ENCODE data around the gene RBMS1. TPM values are rescaled to one million over a fixed set of nuclear protein-coding genes. Genes with fewer than 3 reads are reported as not detected.

Gene RBMS1
- total RNA-seq, 1 experiment from 2014 or later, result 49.9 TPM

- DNase-seq (ENCODE audit: low read depth), result peak; percentile 94
Observed at GRCh38 chr2:160308915-160309314, 184.7 kb downstream of the RBMS1 start.

DNA sequence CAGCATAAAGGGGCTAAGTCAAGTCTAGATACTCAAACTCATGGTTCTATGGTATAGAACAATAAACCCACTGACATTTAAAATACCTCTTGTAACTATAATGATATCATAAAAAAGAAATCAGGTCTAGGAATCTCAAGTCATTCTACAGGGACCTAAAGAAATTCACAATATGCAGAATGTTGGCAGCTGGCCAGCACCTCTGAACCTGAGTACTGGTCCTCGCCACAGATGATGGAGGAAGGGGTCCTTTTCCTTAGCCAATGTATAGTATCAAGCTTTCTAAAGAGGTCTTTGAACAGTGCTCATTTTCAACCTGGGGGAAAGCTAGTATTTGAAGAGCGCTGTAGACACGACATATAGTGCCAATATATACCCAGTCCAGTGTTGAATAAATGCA lies 185.1 kb downstream of the RBMS1 start:
- no peak for DNase-seq (ENCODE audit: low read depth)

DNA sequence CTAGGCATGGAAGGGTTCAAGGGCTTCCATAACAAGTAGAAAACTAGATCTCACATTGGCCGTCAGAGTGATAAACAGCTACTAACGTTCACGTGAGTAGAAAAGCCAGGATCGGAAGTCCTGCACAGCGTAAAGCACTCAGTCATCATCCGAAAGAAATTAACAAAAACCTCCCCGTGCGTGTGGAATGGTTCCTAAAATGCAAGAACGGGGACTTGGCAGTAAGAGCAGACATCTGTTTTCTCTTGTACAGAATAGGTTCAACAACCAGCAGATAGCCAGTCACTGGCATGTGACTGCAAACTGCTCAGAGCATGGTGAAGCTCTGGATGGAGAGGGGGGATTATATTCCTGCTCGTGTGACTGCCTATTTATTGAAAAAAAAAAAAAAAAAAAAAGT lies 186.6 kb downstream of the RBMS1 start:
- DNase-seq (ENCODE audit: low read depth), result no peak

DNA sequence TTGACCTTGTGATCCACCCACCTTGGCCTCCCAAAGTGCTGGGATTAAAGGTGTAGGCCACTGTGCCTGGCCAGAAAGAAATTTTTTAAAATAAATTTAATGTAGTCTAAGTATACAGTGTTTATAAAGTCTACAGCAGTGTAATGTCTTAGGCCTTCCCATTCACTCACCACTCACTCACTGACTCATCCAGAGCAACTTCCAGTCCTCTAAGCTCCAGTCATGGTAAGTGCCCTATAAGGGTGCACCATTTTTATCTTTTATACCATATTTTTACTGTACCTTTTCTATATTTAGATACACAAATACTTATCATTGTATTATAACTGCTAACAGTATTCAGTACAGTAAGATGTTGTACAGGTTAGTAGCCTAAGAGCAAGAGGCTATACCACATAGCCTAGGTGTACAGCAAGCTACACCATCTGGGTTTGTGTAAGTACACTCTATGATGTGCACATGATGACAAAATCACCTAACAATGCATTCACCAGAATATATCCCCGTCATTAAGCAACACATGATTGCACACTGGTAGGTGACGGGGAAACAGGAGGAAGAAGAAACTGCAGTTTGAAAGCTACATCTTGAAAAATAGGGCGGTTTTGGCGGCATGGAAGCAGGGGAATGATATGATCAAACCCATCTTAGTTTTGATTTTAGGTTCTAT lies 188.4 kb downstream of the RBMS1 start:
- DNase-seq (ENCODE audit: low read depth), result peak; percentile 72

GRCh38 chr2:160303527-160303926 lies 190.1 kb downstream of the RBMS1 start:
- no peak for DNase-seq (ENCODE audit: low read depth)

- no peak for DNase-seq (ENCODE audit: low read depth)
Observed at GRCh38 chr2:160303076-160303475, 190.5 kb downstream of the RBMS1 start.

DNA sequence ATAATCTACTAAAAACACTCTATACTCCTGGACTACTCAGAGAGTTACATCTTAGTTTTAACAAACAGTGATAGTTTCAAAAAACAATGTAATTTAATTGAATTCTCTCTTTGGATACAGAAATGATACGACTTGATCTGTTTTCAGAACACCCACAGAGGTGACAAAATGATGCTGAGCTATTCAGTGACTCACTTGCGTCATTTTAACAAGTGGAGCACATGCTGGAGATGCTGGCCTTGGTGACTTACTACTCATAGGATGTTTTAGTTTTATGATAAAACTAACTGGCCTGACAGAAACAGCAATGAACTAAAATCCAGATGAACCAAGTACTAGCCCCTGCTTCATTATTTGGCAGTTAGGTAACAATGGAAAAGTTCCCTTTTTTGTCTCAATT lies 192.2 kb downstream of the RBMS1 start:
- no peak for DNase-seq (ENCODE audit: low read depth)

- no peak for DNase-seq (ENCODE audit: low read depth)
Observed at GRCh38 chr2:160300203-160300602, 193.4 kb downstream of the RBMS1 start.

DNA sequence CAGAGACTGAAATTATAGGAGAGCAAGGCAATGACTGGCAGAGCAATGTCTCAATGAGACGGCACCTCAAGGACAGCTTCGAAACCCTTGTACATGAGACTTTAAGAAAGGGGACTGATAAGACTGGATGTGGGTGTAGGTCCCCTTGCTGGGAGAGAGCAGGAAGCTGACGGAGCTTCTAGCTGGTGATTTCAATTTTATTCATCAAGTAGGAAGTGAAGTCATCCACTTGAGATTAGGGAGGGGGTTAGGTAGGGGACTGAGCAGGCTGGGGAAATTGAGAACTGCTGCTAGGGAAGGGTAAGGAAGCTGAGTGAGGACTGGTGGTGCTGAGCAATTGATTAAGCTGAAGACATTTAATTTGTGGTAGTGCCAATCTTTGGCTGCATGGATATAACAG lies 194.1 kb downstream of the RBMS1 start:
- peak; percentile 88 for DNase-seq (ENCODE audit: low read depth)

DNA sequence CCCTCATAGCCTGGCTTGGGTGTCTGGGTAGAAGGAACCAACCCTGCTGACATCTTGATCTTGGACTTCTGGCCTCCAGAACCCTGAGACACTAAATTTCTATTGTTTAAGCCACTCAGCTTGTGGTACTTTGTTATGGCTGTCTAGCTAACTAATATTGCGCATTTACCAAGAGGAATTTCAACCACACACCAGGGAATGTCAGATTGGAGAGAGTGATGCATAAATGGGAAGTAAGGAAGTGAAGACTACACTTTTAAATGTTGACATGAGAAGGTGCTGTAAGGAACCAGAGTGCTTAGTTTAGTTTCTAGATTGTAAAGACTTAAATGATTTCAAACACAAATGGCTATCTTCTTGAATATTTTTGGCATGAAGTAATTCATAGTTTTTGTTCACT lies 194.6 kb downstream of the RBMS1 start:
- DNase-seq (ENCODE audit: low read depth), result peak; percentile 23

- no peak for DNase-seq (ENCODE audit: low read depth)
Observed at GRCh38 chr2:160295519-160296207, 197.9 kb downstream of the RBMS1 start.

- no peak for DNase-seq (ENCODE audit: low read depth)
Observed at GRCh38 chr2:160294889-160295288, 198.7 kb downstream of the RBMS1 start.

DNA sequence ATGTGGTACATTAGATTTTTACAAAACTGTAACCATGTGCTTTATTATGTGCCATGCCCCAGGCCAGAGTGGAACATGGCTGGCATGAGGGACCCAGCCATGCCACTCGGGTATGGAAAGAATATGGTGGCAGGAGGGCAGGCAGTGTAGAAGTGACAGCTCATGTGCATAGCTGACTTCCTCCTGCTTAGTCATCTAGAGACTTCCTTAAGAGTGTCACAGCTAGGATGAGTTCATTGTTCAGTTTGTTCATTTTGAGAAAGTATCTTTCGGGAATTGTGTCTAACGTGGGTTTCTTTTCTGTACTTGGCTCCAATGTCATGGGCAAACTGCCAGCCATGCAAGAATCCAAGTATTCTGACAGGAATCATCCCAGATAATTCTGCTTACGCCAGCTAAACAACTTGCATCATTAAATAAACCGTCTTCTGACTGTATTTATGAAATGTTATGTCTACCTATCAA lies 199.2 kb downstream of the RBMS1 start:
- peak; percentile 79 for DNase-seq (ENCODE audit: low read depth)

DNA sequence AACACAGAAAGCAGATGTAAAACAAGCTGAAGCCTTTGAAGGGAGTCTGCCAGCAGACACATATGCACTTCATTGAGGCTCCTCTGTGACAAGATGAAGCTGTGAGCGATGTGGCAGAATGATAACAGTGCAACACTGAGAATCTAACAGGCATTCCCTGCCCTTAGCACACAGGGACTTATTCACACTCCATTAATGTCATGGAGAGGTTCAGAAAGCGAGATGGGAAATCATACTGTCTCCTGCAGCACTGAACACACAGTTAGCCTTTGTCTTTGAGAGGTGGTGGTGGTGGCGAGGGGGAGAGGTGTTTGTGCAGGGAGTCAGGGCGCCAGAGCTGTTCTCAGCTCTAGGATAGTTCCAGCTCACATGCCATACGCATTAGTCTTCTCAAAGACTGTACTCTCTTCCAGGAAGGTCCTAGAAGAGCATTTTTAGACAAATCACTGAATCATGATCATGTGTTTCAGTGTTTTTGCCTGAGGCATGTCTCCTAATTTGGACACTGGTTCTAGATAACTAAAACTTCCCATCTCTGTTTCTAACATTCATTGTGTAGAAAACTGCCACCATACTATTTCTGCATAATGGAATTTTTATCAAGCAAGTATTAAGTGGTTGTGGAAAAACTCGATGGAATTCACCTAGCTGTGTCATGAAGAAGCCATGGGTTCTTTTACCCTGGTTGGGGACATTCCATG lies 200.1 kb downstream of the RBMS1 start:
- peak; percentile 79 for DNase-seq (ENCODE audit: low read depth)

GRCh38 chr2:160292225-160292624 lies 201.4 kb downstream of the RBMS1 start:
- no peak for DNase-seq (ENCODE audit: low read depth)

DNA sequence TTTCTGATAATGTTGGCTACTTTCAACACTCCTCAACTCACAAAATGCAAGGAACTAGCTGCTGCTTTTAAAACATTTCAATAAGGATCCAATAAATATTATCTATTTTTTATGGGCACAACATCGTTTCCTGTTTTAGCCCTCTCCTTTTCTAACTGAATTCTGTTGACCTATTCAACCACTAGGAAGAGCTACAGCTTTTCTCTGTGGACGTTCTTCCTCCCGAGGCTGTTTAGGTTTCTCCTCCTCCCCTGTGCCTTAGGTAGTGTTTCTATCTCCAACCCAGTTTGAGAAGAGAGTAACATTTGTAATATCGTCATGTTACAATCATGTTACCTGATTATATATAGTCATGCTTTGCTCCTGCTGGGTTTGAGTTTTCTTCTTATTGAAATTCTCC lies 202.2 kb downstream of the RBMS1 start:
- no peak for DNase-seq (ENCODE audit: low read depth)

GRCh38 chr2:160290598-160290997 lies 203.0 kb downstream of the RBMS1 start:
- no peak for DNase-seq (ENCODE audit: low read depth)

- DNase-seq (ENCODE audit: low read depth), result no peak
Observed at GRCh38 chr2:160289831-160290230, 203.8 kb downstream of the RBMS1 start.

- no peak for DNase-seq (ENCODE audit: low read depth)
Observed at GRCh38 chr2:160289126-160289525, 204.5 kb downstream of the RBMS1 start.

DNA sequence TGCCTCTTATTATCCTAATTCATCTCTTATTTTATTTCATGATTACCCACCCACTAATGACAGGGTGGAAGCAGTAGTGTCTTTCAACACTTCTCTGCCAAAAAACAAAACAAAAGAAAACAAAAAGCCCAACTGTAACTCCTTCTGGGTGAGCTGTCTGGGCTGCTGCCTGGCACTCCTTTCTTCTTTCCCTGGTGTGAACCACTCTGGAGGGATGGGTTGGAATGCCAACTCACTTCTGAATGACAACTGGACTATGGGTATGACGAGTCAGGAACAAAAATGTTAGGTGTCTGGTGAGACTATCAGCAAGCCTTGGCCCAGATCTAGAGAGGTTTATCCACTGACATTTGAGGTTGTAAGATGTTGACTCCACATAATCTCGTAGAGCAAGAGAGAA lies 205.3 kb downstream of the RBMS1 start:
- DNase-seq (ENCODE audit: low read depth), result no peak

DNA sequence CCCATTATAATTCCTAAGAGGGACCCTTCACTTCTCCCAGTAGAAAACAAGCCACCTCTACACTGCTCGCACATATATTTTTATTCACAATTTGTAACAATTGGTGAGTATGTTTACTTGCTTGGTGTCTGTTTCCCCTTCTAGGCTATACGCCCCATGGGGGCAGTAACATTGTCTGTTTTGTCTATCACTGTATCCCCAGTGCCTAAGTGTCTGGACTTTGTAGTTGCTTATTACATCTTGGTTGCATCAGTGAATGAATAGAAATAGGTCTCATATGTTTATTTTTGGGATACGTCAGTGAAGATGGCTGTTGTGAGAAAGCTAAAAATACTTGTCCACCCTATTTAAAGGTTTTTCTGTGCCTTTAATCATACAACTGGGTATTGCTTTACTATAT lies 206.1 kb downstream of the RBMS1 start:
- no peak for DNase-seq (ENCODE audit: low read depth)

- DNase-seq (ENCODE audit: low read depth), result no peak
Observed at GRCh38 chr2:160286551-160286950, 207.1 kb downstream of the RBMS1 start.
